Fibroblast of upper back skin (primary cell): ENCODE measurements around the gene UBE3C.
A peak's percentile ranks its signal among the peaks of the same experiment; 100 is the strongest.
"Not testable (repeated sequence)": the region's sequence is repeated elsewhere in the genome, so short reads cannot be mapped to it uniquely, and the experiment has no call there.

Experiments used
- DNase-seq: peaks from one replicate; pipeline ENCODE4 v3.0.0-alpha.2; 2013

Gene UBE3C

DNA sequence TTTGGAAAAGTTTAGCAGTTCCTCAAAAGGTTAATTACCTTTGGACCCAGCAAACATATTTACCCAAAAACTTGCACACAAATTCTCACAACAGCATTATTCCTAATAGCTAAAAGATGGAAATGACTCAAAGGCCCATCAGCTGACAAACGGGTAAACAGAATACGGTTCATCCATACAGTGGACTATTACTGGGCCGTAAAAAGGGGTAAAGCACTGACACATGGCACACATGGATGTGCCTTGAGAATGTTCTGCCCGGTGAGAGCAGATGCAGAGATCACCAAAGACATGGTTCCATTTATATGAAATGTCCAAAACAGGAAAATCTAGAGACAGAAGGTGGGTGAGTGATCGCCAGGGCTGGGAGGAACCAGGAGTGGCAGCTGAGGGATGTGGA lies 102.9 kb downstream of the UBE3C start:
- no peak for DNase-seq

DNA sequence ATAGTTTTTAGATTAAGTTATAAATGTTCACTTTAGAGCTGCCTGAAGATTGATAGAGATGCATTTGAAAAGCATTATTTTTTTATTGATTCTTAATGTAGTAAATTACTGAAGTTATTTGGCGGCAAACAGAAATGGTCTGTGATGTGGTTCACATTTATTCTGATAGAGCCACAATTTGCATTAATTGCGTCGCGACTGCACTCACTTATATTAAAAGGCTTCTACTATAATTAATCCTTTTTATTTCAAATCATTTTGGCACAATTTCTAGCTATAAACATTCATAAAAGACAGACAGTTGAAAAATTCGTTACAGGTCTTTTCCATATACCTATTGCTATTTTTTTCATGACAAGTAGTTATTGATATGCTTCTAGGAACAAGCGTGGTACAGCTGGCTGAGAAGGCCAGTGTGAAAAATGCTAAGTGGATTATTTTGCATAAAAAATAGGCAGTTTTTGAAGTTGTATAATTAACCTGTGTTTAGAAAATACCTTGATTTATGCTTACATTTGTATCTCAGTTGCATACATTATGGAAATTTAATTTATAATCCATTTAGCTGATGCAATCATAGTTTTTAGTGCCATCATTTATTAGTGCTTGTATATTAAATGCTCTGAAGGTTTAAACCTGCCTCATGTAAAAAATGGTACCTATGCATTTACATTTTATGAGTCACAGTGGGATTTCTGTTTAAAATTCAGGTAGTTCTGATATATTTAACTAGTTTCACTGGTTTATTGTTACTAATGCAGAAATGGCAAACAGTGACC lies 106.0 kb downstream of the UBE3C start:
- no peak for DNase-seq

DNA sequence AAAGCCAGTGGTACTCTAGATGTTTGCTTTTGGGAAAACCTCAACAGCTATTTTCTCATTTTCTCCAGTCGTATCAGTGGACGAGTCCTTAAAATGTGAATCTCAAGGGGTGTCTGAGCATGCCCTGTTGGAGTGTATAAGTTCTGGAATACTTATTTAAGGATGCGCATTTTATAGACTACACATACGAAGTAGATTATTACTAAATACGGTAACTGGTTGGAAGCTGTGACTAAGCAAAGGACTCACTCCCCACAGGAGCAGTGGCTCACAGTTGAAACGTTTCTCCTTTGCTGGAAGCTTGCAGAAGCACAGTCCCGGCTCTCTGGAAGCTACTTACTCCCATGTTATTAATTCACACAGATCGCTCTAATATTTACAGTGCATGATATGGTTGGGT lies 107.3 kb downstream of the UBE3C start:
- DNase-seq: no peak

DNA sequence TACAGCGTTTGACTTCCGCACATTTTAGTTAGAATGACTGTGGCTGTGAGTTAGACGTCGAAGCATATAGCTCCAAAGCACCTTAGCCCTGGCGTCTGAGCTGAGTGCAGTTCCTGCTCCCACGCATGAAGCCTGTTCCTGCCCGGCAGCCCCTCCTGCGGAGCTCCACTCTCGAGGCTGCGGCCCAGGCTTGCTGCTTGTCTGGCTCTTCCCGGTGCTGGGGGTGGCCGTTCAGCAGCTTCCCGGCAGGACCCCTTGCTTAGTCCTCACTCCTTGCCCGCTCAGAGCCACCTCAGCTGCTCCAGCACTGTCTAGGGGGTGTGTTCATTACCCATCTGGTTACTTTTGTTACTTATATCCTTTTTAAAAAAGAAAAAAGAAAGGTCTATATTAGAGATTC lies 109.9 kb downstream of the UBE3C start:
- DNase-seq: no peak

DNA sequence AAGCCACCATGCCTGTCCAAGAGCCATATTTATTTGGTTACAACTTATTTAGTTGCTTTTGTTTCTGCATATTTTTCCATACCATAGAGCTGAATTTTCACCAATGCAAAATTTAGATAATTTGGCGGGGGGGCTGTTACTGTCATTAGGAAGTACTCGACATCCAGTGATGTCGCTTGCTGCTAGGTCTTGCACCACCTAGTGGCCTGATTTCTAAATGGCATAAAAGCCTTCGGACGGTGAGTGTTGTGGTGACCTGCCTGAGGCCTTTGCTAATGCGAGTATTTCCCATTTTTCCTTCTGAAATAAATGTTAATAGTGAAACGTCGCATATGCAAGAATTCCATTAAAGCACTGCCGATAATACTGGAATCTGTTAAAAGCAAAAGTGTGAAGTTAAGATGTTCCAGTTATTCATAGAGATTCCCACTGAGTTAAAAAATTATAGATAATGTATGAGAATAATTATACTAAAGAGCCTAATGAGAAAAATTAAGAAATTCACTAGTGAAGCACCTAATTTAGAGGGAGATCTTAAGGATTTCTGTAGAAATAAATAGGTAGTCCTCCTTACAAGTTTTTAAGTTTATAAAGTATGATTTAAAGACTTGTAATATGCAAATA lies 112.0 kb downstream of the UBE3C start:
- peak; percentile 64 for DNase-seq

DNA sequence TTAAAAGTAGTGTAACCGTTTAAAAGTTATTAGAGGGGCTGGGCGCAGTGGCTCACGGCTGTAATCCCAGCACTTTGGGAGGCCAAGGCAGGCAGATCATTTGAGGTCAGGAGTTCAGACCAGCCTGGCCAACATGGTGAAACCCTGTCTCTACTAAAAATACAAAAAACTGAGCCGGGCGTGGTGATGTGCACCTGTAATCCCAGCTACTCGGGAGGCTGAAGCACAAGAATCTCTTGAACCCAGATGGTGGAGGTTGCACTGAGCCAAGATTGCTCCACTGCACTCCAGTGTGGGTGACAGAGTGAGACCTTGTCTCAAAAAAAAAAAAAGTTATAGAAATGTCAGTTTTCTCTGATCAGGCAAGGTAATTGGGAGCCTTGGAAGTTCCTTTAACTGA lies 113.1 kb downstream of the UBE3C start:
- DNase-seq: not testable (repeated sequence)

DNA sequence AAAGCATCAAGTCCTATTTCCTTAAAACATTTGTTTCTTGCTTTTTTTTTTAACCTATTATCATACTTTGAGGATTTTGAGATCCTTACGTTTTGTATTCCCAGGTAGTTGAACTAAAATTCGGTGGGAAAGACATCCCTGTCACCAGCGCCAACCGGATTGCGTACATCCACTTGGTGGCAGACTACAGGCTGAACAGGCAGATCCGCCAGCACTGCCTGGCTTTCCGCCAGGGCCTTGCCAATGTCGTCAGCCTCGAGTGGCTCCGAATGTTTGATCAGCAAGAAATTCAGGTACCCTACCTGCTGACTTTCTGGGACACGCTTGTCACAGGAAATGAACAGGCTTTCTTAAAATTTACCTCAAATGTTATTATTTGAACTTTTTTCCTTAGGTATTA lies 115.1 kb downstream of the UBE3C start:
- DNase-seq: no peak

DNA sequence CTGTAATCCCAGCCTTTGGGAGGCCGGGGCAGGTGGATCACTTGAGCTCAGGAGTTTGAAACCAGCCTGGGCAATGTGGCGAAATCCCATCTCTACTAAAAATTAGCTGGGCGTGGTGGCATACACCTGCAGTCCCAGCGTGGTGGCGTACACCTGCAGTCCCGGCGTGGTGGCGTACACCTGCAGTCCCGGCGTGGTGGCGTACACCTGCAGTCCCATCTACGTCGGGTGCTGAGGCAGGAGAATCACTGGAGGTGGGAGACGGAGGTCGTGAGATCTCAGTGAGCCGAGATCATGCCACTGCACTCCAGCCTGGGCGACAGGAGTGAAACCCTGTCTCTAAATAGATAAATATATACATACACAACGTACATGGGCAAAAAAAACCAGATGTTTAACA lies 116.1 kb downstream of the UBE3C start:
- not testable (repeated sequence) for DNase-seq

DNA sequence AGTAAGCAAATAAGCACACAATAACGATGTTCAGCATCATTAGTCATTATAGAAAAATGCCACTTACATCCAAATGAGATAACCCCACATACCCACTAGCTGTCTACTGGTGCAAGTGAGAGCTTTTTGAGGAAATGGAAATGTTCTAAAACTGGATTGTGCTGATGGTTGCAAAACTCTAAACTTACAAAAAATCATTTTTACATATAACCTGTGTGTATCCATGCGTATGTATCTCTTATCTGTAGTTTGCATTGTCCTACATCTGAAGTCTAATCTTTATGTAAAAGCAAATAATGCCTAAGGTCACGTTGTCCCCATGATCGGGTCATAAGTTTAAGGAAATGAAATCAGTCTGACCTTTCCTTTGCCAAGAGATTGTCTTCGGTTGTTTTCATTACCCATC lies 116.5 kb downstream of the UBE3C start:
- no peak for DNase-seq

DNA sequence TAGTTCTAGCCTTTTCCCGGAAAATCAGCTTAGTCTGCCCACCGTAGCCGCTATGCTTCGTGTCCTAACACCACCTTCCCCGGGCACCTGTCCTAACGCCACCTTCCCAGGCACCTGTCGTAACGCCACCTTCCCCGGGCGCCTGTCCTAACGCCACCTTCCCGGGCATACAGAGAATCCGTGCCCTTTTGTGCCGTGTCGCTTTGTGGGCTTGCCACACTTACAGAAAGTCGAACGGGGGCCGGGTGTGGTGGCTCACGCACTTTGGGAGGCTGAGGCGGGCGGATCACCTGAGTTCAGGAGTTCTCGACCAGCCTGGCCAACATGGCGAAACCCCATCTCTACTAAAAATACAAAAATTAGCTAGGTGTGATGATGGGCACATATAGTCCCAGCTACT lies 124.4 kb downstream of the UBE3C start:
- DNase-seq: no peak

DNA sequence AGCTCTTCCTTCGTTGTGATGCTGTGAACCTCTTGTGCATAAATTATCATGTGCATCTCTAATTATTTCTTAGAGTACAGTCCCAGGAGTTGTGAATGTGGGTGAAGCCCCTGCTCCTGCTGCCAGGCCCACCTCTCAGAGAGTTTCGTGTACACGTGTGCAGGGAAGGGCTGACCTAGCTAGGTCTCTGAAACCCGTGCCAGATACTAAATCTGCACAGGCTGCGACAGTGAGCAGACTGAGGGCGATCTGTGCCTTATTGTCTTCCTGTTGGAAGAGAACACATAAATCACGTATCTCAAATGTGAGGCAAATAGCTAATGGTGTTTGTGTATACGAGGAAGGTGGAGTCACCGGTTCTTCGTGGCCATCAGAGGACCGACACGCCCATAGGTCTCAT lies 126.3 kb downstream of the UBE3C start:
- DNase-seq: no peak

DNA sequence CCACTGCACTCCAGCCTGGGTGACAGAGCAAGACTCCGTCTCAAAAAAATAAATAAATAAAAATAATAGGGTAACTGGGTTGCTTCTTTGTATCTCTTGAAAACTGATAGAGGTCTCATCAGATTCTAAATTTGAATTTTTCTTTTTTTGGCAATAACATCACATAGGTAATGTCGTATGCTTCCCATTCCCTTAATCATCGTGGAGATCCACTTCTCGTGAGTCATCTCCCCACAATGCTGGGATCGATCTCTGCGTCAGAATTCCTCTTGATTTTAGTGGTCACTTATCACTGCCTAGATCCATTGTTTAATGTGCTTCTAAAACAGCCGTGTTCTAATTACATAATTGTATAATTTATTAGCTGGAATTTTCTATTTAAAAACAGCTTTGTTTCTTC lies 127.5 kb downstream of the UBE3C start:
- DNase-seq: peak; percentile 56

DNA sequence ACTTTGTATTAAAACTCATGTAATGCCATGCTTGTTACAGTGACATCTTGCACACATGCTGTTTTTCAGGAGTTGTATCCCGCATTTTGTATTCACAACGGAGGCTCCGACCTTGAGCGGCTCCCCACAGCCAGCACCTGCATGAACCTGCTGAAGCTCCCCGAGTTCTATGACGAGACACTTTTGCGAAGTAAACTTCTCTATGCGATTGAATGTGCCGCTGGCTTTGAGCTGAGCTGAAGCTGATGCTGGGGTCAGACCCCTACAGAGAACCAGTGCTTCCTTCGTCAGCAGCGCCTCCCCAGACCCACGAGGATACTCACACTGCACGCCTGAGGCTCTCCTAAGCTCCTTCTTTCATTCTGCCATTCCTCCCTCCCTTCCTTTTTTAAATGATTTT lies 128.8 kb downstream of the UBE3C start:
- DNase-seq: no peak

DNA sequence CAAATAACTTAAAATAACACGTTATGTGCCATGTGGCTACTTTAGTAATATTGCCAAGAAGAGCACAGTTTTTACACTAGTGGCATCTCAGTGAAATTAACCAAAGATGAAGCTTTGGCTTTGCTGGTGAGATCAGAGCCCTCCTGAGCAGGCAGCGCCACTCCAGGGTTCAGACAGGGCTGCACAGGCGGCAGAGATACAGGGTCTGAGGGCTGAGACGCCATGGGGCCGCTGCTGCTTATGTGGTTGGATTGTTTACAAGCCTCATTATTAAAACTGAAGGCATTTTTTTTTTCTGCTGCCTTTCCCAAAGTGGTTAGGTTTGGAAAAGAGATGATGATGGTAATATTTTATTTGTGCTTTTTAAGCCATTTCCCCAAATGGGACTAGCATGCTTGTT lies 129.2 kb downstream of the UBE3C start:
- DNase-seq: no peak

DNA sequence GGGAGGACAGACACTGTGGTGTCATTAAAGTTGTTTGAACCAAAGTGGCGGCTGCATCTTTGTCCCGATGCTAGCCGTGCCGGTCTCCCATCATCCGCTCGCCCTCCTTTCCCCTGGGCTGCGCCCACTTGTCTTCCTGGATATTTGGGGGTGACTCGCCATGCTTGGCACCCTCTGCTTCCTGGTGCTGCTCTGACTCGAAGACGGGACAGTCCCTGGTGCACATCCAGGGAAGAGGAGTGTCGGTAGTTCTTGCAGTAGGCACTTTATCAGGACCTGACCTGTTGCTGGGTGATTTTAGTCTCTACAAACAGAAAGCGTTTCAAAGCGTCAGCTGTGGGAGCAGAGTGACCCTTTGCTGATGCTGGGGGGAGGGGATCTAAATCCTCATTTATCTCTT lies 129.8 kb downstream of the UBE3C start:
- no peak for DNase-seq

DNA sequence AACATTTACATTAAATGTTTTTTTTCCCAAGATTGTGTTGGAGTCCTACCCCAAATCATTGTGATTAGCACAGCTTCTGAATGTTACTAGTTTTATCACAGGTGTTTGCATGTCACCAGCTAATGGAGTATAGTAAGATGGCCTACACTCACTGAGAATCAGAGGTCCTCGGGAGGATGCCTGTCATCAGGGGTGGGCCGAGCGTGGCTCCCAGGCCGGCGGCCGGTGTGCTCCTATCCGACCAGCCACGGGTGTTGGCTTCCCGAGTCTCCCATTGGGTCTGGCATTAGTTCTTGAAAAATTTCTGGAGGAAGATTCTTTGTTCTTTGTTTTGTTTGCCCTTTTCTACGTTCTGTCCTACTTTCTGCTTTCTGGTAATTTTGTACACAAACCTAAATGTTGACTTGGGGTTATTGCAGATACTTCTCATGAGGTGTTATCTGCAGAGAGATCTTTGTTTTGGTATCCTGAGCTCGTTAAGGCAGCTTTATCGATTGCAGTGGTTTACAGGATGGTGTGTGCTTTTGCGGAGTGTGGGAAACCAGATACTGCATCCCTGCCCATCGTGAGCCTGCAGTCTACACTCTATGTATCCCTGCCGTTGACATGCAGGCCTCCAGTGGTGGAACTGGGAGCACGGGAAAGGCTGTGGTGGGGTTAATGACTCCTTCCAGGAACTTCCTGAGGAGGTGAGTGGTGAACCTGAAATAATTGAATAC lies 130.8 kb downstream of the UBE3C start:
- DNase-seq: no peak

DNA sequence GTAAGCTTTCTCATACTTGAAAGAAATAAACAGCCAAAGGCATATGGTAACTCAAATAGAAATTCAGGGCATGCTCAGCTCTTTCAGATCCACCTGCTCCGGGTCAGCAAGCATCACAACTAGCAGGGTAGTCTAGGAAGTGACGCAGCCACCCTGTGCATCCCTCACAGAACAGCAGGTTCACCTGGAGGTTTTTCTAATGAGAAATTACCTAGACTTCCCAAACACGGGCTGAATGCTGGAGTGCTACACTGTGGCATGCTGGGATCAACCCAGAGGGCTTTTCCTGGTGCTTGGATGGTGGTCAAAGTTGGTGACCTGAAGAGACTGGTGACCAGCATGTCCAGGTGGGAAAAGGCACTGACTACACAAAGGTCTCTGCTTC lies 131.3 kb downstream of the UBE3C start:
- no peak for DNase-seq

DNA sequence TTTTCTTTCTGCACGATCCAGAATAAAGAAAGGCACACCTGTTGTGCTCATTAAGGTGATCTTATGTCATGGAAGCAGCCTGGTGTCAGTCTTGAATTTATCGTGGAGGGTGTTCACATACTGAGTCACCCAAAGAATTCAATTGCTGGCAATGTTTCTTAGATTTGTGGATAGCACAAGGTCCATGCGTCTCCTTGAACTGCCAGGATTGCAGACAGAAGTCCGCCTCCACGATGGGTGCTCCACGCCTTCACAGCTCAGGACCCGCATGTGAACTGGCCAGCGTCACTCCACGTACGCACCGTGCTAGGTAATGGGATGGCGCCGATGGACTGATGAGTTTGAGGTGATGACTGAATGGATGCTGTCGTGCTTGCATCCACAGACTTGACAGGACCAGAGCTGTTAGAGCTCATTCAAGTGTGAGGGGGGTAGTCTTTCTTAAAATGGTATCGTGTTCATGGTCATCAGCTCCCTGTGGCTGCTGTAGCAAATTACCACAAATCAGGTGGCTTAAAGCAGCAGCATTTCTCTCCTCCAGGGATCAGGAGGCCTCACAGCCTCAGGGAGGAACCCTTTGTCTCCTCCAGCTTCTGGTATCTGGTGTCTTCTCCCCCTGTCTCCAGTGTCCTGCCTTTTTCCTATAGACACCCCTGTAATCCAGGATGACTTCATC lies 132.7 kb downstream of the UBE3C start:
- peak; percentile 65 for DNase-seq

DNA sequence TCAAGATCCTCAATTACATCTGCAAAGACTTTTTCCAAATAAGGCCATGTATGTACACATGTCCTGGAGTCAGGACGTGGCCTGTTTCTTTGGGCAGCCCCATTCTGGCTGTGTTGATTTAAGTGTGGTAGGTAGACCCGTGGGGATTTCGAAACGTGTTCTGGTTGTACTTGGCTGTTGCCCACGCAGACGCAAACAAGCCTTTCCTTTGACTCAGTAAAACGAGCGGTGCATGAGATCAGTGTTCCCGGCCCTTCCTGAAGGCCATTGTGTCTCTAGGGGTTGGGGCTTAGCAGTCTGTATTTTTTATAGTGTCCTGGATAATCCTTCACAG lies 133.2 kb downstream of the UBE3C start:
- DNase-seq: peak; percentile 99

DNA sequence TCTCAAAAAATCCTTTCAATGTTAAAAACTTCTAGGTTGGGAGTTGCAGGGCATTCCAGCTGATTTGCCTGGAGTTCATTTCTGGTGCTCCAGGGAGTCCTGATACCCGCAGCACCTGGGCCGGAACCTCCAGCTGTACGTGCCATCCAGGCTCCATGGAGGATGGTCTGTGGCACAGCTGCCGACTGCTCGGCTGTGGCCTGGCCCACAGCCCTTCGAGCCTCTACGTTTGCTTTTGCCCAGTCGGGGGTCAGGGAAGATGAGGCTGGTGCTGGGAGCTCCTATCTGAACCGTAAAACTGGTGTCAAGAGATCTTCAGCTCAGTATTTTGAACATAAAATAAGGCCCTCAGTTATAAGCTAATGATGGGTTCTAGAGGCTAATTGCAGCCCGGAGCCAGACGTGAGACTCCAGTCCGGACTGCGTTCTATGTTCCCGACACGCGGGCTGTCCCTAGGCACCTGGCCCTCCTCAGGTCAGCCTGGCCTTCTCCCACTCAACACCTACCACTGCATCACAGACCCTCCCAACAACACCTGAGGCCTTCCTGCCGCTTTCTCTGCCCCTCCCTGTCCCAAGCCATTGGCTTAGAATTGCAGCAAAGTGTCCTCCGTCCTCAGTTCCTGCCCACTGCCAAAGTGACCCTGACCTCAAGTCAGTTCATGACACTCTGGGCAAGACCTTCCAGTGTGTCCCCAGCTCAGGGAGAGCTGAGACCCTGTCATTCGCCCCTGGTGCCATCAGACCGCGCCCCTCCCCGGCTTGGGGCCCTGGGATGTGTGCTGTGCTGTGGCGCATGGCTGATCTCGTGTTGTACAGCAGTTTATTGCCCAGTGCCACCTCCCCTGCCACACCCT lies 133.9 kb downstream of the UBE3C start:
- DNase-seq: no peak

DNA sequence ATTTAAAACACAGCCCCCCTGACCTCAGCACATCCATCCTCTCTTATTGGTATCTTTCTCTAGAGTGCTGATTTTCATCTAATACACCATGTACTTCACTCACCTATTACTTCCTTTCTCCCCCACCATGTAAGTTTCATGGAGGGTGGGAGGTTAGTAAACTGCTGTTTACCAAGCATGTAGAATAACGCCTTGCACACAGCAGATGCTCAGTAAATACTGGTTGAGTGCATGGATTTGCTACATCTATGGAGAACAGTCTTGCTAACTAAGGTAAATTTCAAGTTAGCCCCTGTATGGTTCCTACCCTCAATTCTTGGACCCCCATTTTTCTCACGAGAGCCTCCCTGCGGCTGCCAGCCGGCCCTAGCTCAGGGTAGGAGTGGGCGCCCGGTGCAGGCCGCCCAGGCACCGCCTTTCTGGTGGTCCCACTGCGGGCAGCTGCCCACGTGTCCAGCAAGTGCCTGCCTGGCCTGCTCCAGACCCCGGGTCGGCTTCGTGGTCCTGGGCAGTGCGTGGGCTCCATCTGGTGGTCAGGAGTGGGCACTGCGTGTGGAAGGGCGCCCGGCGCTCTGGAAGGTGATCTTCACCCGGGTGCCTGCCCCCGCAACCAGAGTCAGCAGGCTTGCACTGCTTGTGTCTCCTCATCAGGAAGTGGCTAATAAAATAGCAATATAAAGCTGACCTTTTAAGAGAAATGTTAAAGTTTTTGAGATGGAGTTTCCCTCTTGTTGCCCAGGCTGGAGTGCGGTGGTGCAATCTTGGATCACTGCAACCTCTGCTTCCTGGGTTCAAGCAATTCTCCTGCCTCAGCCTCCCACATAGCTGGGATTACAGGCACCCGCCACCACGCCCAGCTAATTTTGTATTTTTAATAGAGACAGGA lies 134.7 kb downstream of the UBE3C start:
- peak; percentile 71 for DNase-seq
